SK-N-SH treated with all-trans-retinoic acid at 6 μM for 48 hours (cell line): ENCODE results near the gene PPIB.

Source experiments
- ARNTL ChIP-seq: fragments of 450-650 bp; formaldehyde crosslinking; IDR thresholded peaks from 2 replicates; pipeline ENCODE4 v1.5.0; 2020; ENCODE audit warnings: low read depth, mild to moderate bottlenecking, moderate library complexity, borderline replicate concordance
- BACH2 ChIP-seq: fragments of 250-450 bp; sonication (Bioruptor Pico); IDR thresholded peaks from 2 replicates; pipeline ENCODE4 v1.9.0; 2021; ENCODE audit warnings: mild to moderate bottlenecking, borderline replicate concordance
- GLIS3 ChIP-seq: fragments of 250-450 bp; sonication (Bioruptor Pico); IDR thresholded peaks from 2 replicates; pipeline ENCODE4 v1.5.0; 2020; ENCODE audit warnings: mild to moderate bottlenecking, moderate library complexity
- ISL1 ChIP-seq: fragments of 250-450 bp; sonication (Bioruptor Pico); IDR thresholded peaks from 2 replicates; pipeline ENCODE4 v2.1.2; 2022; ENCODE audit warnings: mild to moderate bottlenecking, moderate library complexity
- OSR1 ChIP-seq: fragments of 250-450 bp; sonication (Bioruptor Pico); IDR thresholded peaks from 2 replicates; pipeline ENCODE4 v1.8.0; 2022; ENCODE audit warnings: moderate library complexity, mild to moderate bottlenecking, inconsistent platforms
- PPARA ChIP-seq: fragments of 250-450 bp; sonication (Bioruptor Pico); IDR thresholded peaks from 2 replicates; pipeline ENCODE4 v1.5.0; 2020; ENCODE audit warnings: mild to moderate bottlenecking, borderline replicate concordance
- RARB ChIP-seq: fragments of 250-450 bp; sonication (Bioruptor Pico); IDR thresholded peaks from 2 replicates; pipeline ENCODE4 v1.8.0; 2021; ENCODE audit warnings: mild to moderate bottlenecking, moderate library complexity
- TCF4 ChIP-seq: fragments of 250-450 bp; sonication (Bioruptor Pico); IDR thresholded peaks from 2 replicates; pipeline ENCODE4 v1.8.0; 2021; ENCODE audit warnings: mild to moderate bottlenecking, moderate library complexity, borderline replicate concordance
- ZFP3 ChIP-seq: fragments of 250-450 bp; sonication (Bioruptor Pico); IDR thresholded peaks from 2 replicates; pipeline ENCODE4 v1.5.0; 2020; ENCODE audit warnings: mild to moderate bottlenecking, moderate library complexity
- ZFP30 ChIP-seq: fragments of 450-650 bp; formaldehyde crosslinking; IDR thresholded peaks from 2 replicates; pipeline ENCODE4 v1.5.0; 2022; ENCODE audit warnings: mild to moderate bottlenecking, moderate library complexity
- ZNF70 ChIP-seq: fragments of 450-650 bp; formaldehyde crosslinking; IDR thresholded peaks from 2 replicates; pipeline ENCODE4 v1.5.0; 2020; ENCODE audit warnings: mild to moderate bottlenecking, moderate library complexity
- ZNF8 ChIP-seq: fragments of 450-650 bp; formaldehyde crosslinking; IDR thresholded peaks from 2 replicates; pipeline ENCODE4 v1.5.0; 2020; ENCODE audit warnings: mild to moderate bottlenecking, moderate library complexity
- TF ChIP-seq, protein P1 (sequence below): fragments of 250-450 bp; sonication (Bioruptor Pico); IDR thresholded peaks from 2 replicates; pipeline ENCODE4 v1.5.1; 2021; ENCODE audit warnings: mild to moderate bottlenecking, moderate library complexity
- TF ChIP-seq, protein P2 (sequence below): fragments of 250-450 bp; sonication (Bioruptor Pico); IDR thresholded peaks from 2 replicates; pipeline ENCODE4 v1.8.0; 2020; ENCODE audit warnings: mild to moderate bottlenecking, moderate library complexity, borderline replicate concordance

DNA sequence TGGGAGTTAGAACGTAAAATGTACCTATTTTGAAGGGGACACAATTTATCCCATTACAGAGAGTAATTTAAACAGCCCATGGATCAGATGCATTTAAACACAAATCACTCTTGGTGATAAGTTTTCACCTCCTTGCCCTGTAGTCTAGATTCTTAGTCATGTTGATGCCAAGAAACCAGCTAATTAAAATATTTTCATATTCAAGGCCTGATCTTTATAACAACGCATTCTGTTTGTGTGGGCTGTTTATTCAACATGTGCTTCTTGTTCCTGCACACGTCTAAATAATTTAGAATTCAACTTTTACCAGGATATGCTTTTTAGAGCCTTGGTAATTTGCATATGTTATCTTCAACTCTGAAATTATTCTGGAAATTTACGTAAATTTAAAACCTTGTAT lies 41.2 kb downstream of the PPIB start:
- TF ChIP-seq GLIS3 (CRISPR knock-in tag) (no peak), BACH2 (CRISPR knock-in tag) (no peak), RARB (CRISPR knock-in tag) (no peak), ISL1 (CRISPR knock-in tag) (no peak), ARNTL (CRISPR knock-in tag) (no peak), ZNF8 (CRISPR knock-in tag) (no peak), TCF4 (CRISPR knock-in tag) (no peak), ZFP3 (CRISPR knock-in tag) (no peak), PPARA (CRISPR knock-in tag) (no peak), OSR1 (CRISPR knock-in tag) (no peak), ZFP30 (CRISPR knock-in tag) (no peak), ZNF70 (CRISPR knock-in tag) (no peak)
- TF ChIP-seq, protein P1, sequence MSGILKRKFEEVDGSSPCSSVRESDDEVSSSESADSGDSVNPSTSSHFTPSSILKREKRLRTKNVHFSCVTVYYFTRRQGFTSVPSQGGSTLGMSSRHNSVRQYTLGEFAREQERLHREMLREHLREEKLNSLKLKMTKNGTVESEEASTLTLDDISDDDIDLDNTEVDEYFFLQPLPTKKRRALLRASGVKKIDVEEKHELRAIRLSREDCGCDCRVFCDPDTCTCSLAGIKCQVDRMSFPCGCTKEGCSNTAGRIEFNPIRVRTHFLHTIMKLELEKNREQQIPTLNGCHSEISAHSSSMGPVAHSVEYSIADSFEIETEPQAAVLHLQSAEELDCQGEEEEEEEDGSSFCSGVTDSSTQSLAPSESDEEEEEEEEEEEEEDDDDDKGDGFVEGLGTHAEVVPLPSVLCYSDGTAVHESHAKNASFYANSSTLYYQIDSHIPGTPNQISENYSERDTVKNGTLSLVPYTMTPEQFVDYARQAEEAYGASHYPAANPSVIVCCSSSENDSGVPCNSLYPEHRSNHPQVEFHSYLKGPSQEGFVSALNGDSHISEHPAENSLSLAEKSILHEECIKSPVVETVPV (CRISPR knock-in tag) = no peak
- TF ChIP-seq, protein P2, sequence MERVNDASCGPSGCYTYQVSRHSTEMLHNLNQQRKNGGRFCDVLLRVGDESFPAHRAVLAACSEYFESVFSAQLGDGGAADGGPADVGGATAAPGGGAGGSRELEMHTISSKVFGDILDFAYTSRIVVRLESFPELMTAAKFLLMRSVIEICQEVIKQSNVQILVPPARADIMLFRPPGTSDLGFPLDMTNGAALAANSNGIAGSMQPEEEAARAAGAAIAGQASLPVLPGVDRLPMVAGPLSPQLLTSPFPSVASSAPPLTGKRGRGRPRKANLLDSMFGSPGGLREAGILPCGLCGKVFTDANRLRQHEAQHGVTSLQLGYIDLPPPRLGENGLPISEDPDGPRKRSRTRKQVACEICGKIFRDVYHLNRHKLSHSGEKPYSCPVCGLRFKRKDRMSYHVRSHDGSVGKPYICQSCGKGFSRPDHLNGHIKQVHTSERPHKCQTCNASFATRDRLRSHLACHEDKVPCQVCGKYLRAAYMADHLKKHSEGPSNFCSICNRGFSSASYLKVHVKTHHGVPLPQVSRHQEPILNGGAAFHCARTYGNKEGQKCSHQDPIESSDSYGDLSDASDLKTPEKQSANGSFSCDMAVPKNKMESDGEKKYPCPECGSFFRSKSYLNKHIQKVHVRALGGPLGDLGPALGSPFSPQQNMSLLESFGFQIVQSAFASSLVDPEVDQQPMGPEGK (CRISPR knock-in tag) = no peak
